ENCODE results near the gene KLK6.

DNA sequence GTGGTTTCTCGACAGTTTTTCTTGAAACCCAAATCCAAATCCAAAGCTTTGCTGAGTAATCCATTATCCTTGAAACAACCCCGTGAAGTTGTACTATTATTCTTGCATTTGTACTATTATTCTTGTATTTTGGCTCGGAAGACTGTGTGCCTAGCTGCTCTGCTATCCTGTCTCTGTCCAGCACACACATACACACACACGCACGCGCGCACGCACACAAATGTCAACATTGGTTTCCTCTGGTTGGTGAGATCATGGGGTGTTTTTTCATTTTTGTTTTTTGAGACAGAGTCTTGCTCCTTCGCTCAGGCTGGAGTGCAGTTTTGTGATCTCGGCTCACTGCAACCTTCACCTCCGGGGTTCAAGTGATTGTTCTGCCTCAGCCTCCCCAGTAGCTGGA, 43.2 kb downstream of the KLK6 start:
- no peak for TF ChIP-seq EZH2phosphoT487 (IDR thresholded peaks at IDR 0.05; ENCODE audit: low read depth, severe bottlenecking, unreplicated experiment)
- TF ChIP-seq, protein P1, sequence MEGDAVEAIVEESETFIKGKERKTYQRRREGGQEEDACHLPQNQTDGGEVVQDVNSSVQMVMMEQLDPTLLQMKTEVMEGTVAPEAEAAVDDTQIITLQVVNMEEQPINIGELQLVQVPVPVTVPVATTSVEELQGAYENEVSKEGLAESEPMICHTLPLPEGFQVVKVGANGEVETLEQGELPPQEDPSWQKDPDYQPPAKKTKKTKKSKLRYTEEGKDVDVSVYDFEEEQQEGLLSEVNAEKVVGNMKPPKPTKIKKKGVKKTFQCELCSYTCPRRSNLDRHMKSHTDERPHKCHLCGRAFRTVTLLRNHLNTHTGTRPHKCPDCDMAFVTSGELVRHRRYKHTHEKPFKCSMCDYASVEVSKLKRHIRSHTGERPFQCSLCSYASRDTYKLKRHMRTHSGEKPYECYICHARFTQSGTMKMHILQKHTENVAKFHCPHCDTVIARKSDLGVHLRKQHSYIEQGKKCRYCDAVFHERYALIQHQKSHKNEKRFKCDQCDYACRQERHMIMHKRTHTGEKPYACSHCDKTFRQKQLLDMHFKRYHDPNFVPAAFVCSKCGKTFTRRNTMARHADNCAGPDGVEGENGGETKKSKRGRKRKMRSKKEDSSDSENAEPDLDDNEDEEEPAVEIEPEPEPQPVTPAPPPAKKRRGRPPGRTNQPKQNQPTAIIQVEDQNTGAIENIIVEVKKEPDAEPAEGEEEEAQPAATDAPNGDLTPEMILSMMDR (IDR thresholded peaks at IDR 0.05; ENCODE audit: poor library complexity) = no peak
- no peak for TF ChIP-seq EZH2 (IDR thresholded peaks at IDR 0.05; ENCODE audit: borderline replicate concordance)

Data from hepatocyte (in vitro differentiated cells).